ENCODE data around the gene GGA1. TPM values are rescaled to one million over a fixed set of nuclear protein-coding genes. Genes with fewer than 3 reads are reported as not detected.

Gene GGA1
- polyA plus RNA-seq, 1 experiment: 26.1 TPM

GRCh38 chr22:37664249-37665101 is 55.8 kb downstream of the GGA1 start:
- Histone ChIP-seq H3K27ac (ENCODE audit: low read depth, low read length) (peak overlapping the region; percentile 21), H3K4me3 (ENCODE audit: low read depth, low read length) (no peak overlapping the region), H3K9me3 (ENCODE audit: control insufficient read depth, insufficient read depth, low read length) (no peaks in the 10 kb centered on the region; the same call in 1 of the 2 replicates), H3K27me3 (ENCODE audit: control insufficient read depth, insufficient read depth, low read length) (no peaks in the 10 kb centered on the region)
- CTCF ChIA-PET: interaction anchor here (0.7 to 2.1 kb wide), 3 partner anchors 12 to 56 kb away, joined by 3 to 11 read pairs (median 6); no protein-coding TSS in a partner anchor
- no peak for TF ChIP-seq CTCF (IDR thresholded peaks at IDR 0.05; ENCODE audit: low read depth, low read length)
- POLR2A ChIA-PET: interaction anchor here (0.6 to 3.9 kb wide), 5 partner anchors 11 to 144 kb away, joined by 3 to 38 read pairs (median 7); partner anchors contain the start of gene LGALS1
- DNase-seq (ENCODE audit: low read depth, low spot score): no peak

- CTCF ChIA-PET: no interaction called here
- POLR2A ChIA-PET: no interaction called here
- Histone ChIP-seq H3K27ac (ENCODE audit: low read depth, low read length) (no peak overlapping the region), H3K4me3 (ENCODE audit: low read depth, low read length) (no peak overlapping the region), H3K27me3 (ENCODE audit: control insufficient read depth, insufficient read depth, low read length) (no peaks in the 10 kb centered on the region), H3K9me3 (ENCODE audit: control insufficient read depth, insufficient read depth, low read length) (no peaks in the 10 kb centered on the region; the same call in 1 of the 2 replicates)
- no peak for DNase-seq (ENCODE audit: low read depth, low spot score)
- TF ChIP-seq CTCF (IDR thresholded peaks at IDR 0.05; ENCODE audit: low read depth, low read length): no peak
These were observed 56.9 kb downstream of the GGA1 start for GRCh38 chr22:37665487-37665886.

GRCh38 chr22:37669586-37669985 is 61.0 kb downstream of the GGA1 start:
- ChIA-PET POLR2A (interaction anchor here (0.8 to 1.3 kb wide), 4 partner anchors 8 to 71 kb away, joined by 4 to 10 read pairs (median 4); partner anchors contain the start of gene PDXP), CTCF (interaction anchor here (1.1 kb wide), 1 partner anchor 12 kb away, joined by 3 read pairs; no protein-coding TSS in a partner anchor)
- DNase-seq (ENCODE audit: low read depth, low spot score): no peak
- no peak overlapping the region for H3K4me3 ChIP-seq (ENCODE audit: low read depth, low read length)
- H3K9me3 ChIP-seq (ENCODE audit: control insufficient read depth, insufficient read depth, low read length): no peaks in the 10 kb centered on the region; the same call in 1 of the 2 replicates
- peak overlapping the region; percentile 70 for H3K27ac ChIP-seq (ENCODE audit: low read depth, low read length)
- no peaks in the 10 kb centered on the region for H3K27me3 ChIP-seq (ENCODE audit: control insufficient read depth, insufficient read depth, low read length)
- TF ChIP-seq CTCF (IDR thresholded peaks at IDR 0.05; ENCODE audit: low read depth, low read length): no peak

GRCh38 chr22:37672206-37672919 is 63.7 kb downstream of the GGA1 start:
- ChIA-PET POLR2A (no interaction called here), CTCF (interaction anchor here (1.4 kb wide), 2 partner anchors 11 kb away, joined by 3 read pairs; no protein-coding TSS in a partner anchor)
- H3K4me3 ChIP-seq (ENCODE audit: low read depth, low read length): no peak overlapping the region
- H3K27ac ChIP-seq (ENCODE audit: low read depth, low read length): no peak overlapping the region
- DNase-seq (ENCODE audit: low read depth, low spot score): no peak
- no peak for TF ChIP-seq CTCF (IDR thresholded peaks at IDR 0.05; ENCODE audit: low read depth, low read length)
- H3K27me3 ChIP-seq (ENCODE audit: control insufficient read depth, insufficient read depth, low read length): no peaks in the 10 kb centered on the region
- H3K9me3 ChIP-seq (ENCODE audit: control insufficient read depth, insufficient read depth, low read length): no peaks in the 10 kb centered on the region; the same call in 1 of the 2 replicates
